Measurements from ENCODE around the gene LTBP4. TPM values are rescaled to one million over a fixed set of nuclear protein-coding genes. Genes with fewer than 3 reads are reported as not detected.

LTBP4 gene
- total and polyA plus RNA-seq, 2 donors (not counting 3 experiments of a cell fraction or from before 2014, with no cell fraction given) = 25.9 to 38.0 TPM

GRCh38 chr19:40672573-40673299, 71.6 kb downstream of the LTBP4 start:
- intact Hi-C loops (cut with micrococcal nuclease) (no loop called here), dilution Hi-C loops (cut with MboI; ENCODE audit: extremely low pct_ligation_motif_present, low sequenced_read_pairs) (no loop called here)
- Histone ChIP-seq H2AFZ (ENCODE audit: low read depth, low read length) (no peak overlapping the region), H3K79me2 (ENCODE audit: control insufficient read depth, insufficient read depth, low read length) (no peaks in the 10 kb centered on the region), H3K4me1 (ENCODE audit: control insufficient read depth, extremely low read depth, insufficient read depth, low read length) (no peaks in the 10 kb centered on the region), H3K4me2 (ENCODE audit: insufficient read depth, low read length) (no peak overlapping the region), H3K36me3 (ENCODE audit: control insufficient read depth in 2 of 2, extremely low read depth in 1 of 2, insufficient read depth in 2 of 2, low read length in 2 of 2) (peaks cover 28 to 57% of the 10 kb centered on the region in 2 experiments), H3K27me3 (ENCODE audit: control insufficient read depth in 2 of 2, insufficient read depth in 2 of 2, low read length in 2 of 2) (no peaks in the 10 kb centered on the region), H3K9me1 (replicated peaks; ENCODE audit: control insufficient read depth, extremely low read depth, insufficient read depth, low read length) (no peaks in the 10 kb centered on the region), H3K27ac (ENCODE audit: insufficient read depth, low read depth, low read length) (no peak overlapping the region), H3K4me3 (replicated peaks in 1 of 3; ENCODE audit: insufficient read depth in 1 of 3, low read depth in 1 of 3, low read length in 3 of 3) (no peak overlapping the region), H3K9me3 (replicated peaks; ENCODE audit: control insufficient read depth, insufficient read depth, low read length) (no peaks in the 10 kb centered on the region), H4K20me1 (replicated peaks; ENCODE audit: control insufficient read depth, extremely low read depth, insufficient read depth, low read length) (no peaks in the 10 kb centered on the region), H3K9ac (replicated peaks; ENCODE audit: extremely low read depth, insufficient read depth, low read length) (no peak overlapping the region)
- TF ChIP-seq FOS (IDR thresholded peaks at IDR 0.05; ENCODE audit: borderline replicate concordance, insufficient read depth, low read length) (no peak), POLR2AphosphoS5 (IDR thresholded peaks at IDR 0.05; ENCODE audit: insufficient read depth, low read depth, low read length) (no peak), JUN (IDR thresholded peaks at IDR 0.05; ENCODE audit: borderline replicate concordance, insufficient read depth, insufficient read length, low read depth) (no peak), GATA2 (IDR thresholded peaks at IDR 0.05; ENCODE audit: insufficient read depth, insufficient read length, low read depth, low read length) (no peak), EZH2 (IDR thresholded peaks at IDR 0.05; ENCODE audit: borderline replicate concordance, low read depth, low read length, severe bottlenecking) (no peak), MAX (IDR thresholded peaks at IDR 0.05; ENCODE audit: insufficient read depth, insufficient read length) (no peak), MYC (IDR thresholded peaks at IDR 0.05; ENCODE audit: low read depth, low read length) (no peak), POLR2A (IDR thresholded peaks at IDR 0.05; ENCODE audit: low read depth, low read length) (no peak), CTCF (IDR thresholded peaks at IDR 0.05; ENCODE audit: extremely low read depth in 1 of 2, insufficient read depth in 1 of 2, low read depth in 1 of 2, low read length in 2 of 2) (no peak)
- DNase-seq (ENCODE audit: low read depth, low spot score) = no peak
- BruUV-seq (replicated peaks) = no TSS peak
- ChIA-PET CTCF (no interaction called here), POLR2A (no interaction called here)
- FAIRE-seq = no peak

Measured in endothelial cell of umbilical vein (primary cell).